Brain pericyte (primary cell): ENCODE measurements around the gene HBZ.
"Not testable (repeated sequence)": the region's sequence is repeated elsewhere in the genome, so short reads cannot be mapped to it uniquely, and the experiment has no call there.

Source experiments
- DNase-seq: peaks from one replicate; pipeline ENCODE4 v3.0.0-alpha.2; 2012; ENCODE audit warnings: low read depth, low spot score

The HBZ gene

DNA sequence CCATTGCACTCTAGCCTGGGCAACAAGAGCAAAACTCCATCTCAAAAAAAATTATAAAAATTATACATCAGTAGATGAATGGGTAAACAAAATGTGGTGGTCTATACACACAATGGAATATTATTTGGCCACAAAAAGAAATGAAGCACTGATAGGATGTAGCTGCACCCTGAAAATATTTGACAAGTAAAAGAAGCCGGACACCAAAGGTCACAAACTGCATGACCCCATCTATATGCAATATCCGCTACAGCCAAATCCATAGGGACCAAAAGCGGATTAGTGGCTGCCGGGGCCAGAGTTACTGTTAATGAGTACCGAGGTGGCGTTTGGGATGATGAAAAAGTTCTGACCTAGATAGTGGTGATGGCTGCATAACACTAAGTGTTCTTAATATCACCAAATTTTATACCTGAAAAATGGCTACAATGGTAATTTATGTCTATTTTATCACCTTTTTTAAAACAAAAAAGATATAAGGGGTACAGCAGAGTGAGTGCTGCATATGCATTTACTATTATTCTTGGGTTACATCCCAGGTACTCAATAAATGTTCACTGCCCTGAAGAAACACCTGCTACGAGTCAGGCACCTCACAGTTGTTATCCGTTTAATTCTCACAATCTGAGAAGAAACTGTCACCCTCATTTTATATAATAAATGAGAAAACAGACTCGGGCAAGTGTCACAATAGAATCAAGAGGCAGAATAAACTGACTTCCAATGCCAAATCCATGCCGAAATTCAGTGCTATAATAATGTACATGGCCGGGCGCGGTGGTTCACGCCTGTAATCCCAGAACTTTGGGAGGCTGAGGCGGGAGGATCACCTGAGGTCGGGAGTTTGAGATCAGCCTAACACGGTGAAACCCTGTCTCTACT, 27.0 kb downstream of the HBZ start:
- no peak for DNase-seq

GRCh38 chr16:180101-180675, 27.7 kb downstream of the HBZ start, which contains the start of gene HBQ1:
TSS of gene HBQ1 (plus strand) at chr16:180459. CDS start at chr16:180487, 28 bp downstream.
- DNase-seq: no peak

DNA sequence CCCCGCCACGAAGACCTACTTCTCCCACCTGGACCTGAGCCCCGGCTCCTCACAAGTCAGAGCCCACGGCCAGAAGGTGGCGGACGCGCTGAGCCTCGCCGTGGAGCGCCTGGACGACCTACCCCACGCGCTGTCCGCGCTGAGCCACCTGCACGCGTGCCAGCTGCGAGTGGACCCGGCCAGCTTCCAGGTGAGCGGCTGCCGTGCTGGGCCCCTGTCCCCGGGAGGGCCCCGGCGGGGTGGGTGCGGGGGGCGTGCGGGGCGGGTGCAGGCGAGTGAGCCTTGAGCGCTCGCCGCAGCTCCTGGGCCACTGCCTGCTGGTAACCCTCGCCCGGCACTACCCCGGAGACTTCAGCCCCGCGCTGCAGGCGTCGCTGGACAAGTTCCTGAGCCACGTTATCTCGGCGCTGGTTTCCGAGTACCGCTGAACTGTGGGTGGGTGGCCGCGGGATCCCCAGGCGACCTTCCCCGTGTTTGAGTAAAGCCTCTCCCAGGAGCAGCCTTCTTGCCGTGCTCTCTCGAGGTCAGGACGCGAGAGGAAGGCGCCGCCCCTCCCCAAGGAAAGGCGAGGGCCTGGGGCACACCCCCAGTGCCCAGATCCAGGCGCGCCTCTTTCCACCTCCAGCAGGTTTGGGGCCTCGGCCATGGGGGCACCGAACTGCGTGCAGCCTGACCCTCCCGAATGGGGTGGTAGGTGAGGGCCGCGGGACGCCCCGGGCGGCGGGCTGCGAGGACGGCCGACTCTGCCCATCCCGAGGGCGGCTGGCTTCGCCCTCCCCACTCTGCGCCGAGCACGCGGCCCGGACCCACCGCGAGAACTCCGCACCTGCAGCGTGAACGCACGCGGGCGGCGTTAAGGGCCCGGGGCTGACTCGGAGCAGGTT, 28.5 kb downstream of the HBZ start:
- DNase-seq: no peak

DNA sequence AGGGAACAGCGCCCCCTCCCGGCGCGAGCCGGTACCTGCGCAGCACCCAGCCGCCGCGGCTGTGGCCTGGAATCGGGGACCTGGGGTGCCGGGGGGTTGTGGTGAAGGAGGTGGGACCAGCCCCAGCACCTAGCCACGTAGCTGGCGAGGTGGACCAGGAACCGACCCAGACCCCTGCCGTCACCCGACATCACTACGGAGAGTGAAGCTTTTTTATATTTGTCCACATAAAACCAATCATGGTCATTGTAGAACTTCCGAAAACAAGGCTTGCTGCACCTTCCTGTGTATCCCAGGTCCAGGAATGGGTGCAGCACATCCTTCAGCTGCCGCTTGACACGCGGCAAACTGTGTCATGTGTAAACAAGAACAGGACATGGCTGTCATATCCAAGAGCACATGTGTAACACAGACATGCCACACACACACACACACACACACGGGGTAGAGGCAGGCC, 29.1 kb downstream of the HBZ start:
- DNase-seq: no peak

- DNase-seq: no peak
Measured at GRCh38 chr16:183005-183404, 30.6 kb downstream of the HBZ start.

DNA sequence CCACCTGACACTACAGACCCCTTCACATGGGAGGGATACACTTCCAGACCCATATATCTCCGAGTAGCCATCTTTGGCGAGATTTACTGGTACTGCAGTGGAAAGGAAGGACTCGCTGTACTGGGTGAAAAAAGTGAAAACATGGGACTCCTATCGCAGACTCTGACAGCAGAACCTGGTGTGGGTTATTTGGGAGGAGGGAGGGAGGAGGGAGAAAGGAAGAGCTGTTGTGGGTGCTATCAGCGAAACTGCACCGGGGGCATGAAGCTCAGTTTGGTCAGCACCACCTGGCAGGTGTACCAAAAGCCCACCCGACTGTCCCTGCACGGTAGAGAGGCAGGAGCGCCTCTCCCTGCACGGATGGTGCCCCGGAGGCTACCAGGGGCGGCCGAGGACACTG, 32.8 kb downstream of the HBZ start:
- DNase-seq: no peak

- DNase-seq: no peak
Measured at GRCh38 chr16:185691-186090, 33.2 kb downstream of the HBZ start.

GRCh38 chr16:187330-187729, 34.9 kb downstream of the HBZ start:
- DNase-seq: no peak

DNA sequence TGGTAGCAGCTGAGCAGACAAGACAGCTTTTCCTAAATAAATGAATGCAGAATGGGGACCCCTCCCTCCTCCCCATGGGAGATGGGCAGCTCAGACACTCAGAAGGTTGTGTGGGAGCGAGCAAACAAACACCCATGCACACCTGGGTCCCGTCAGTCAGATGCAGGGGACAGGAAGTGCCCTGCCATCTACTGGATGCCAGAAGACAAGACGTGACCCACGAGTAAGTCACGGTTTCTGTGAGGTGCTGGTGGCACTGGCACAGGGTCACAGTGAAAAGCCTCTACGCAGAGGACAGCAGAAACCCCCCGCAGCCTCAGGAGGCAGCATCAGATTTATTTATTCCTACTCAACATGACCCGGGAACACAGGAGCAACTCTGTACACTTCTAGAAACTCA, 36.2 kb downstream of the HBZ start:
- DNase-seq: no peak

GRCh38 chr16:189604-190186, 37.3 kb downstream of the HBZ start:
- no peak for DNase-seq

DNA sequence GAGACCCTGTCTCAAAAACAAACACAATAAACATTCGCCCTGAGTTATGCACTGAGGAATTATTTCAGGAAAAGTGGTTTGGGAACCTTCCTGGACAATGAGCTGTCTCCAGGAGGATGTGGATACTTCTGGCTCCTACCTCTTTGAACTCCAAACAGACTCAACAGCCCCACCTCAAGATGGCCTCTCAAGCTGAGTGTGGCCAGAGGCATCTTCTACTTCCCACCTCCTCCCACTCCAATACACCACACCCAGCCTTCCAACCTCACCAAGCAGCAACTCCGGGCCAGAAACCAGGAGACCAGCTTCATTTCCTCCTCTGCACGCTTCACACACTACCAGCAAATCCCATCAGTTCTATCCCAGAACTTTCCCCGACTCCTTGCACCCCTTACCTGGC, 39.4 kb downstream of the HBZ start:
- no peak for DNase-seq

DNA sequence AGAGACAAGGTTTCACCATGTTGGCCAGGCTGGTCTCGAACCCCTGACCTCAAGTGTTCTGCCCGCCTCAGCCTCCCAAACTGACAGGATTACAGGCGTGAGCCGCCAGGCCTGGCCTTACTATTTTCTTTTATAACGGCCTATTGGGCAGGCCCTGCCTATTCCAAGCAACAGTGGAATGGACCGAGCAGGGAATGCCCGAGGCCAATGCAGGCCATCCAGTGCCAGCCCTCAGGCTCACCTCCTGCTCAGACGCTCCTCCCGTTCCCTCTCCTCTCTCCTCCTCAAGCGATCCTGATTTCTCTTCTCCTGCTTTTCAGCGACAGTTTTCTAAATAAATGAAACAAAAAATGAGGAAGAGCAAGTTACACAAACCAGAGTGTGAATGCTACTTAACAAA, 40.2 kb downstream of the HBZ start:
- no peak for DNase-seq

- DNase-seq: no peak
Measured at GRCh38 chr16:193441-193840, 41.0 kb downstream of the HBZ start.

DNA sequence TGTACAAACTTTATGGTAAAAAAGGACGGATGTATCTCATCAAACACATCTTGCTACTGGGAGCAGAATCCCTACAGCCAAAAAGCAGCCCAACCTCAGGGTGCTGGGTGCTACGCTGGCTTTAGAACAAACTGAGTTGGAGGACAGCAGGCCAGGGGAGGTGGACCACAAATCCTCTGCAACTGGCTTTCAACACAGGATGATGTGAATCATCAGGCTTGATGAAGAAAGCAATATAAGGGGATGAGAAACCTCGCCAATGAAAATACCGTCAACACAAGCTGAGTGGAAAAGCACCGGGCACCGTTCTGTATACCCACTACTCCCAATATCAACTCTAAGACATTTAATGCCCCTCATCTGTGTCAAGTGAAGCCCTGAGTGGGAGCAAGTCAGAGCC, 42.1 kb downstream of the HBZ start:
- no peak for DNase-seq

- no peak for DNase-seq
Measured at GRCh38 chr16:200388-200787, 47.9 kb downstream of the HBZ start.

GRCh38 chr16:203246-203645, 50.8 kb downstream of the HBZ start:
- DNase-seq: no peak

- not testable (repeated sequence) for DNase-seq
Measured at GRCh38 chr16:204046-204445, 51.6 kb downstream of the HBZ start.
